SH-SY5Y (cell line): Measurements from ENCODE around the gene GALNT15.

Experiments
- GATA2 ChIP-seq: IDR thresholded peaks from 2 replicates; pipeline ENCODE4 v1.6.1; 2011; ENCODE audit warnings: mild to moderate bottlenecking, low read depth, low read length
- GATA3 ChIP-seq: IDR thresholded peaks from 2 replicates; pipeline ENCODE4 v1.6.1; 2011; ENCODE audit warnings: low read depth, mild to moderate bottlenecking, low read length, moderate library complexity

DNA sequence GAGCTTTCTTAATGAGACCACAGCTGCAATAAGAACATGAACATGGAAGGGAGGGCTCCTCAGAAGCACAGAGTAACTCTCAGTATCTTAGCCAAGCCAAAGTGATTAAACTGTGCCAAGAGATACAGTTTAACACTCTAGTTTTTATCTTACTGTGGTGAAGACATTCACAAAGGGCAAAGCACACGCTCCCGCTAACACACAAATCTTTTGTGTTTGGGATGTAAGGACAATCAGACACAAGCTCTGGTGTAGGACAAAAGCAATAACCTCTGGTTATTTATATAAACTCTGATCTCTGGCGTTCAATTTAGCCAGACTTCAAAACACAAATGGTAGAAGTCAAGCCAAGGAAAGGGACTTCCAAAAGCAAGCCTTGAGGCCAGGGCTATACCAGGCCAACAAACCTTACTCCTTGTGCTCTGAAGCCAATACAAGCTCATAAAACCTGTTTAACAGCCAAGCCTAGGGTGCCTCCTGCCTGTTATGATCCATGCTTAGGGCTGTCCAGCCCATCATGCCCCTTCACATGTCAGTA lies 62.4 kb downstream of the GALNT15 start:
- TF ChIP-seq GATA2: no peak
- TF ChIP-seq GATA3: no peak
